Stomach smooth muscle (tissue), 2 donors: ENCODE measurements around the gene KCNC1.

Source experiments
- H3K27ac ChIP-seq: one replicate; pipeline ENCODE4 v1.7.0; 2013; ENCODE audit warnings: mild to moderate bottlenecking, low read length, inconsistent platforms
- H3K27me3 ChIP-seq, 2 donors: one replicate each; pipeline ENCODE4 v1.7.0; 2013; ENCODE audit warnings: low read length in 2 of 2; ENCODE audit not compliant: insufficient read depth in 2 of 2, control insufficient read depth in 1 of 2
- H3K36me3 ChIP-seq, 2 donors: one replicate each; pipeline ENCODE4 v1.7.0; 2013; ENCODE audit warnings: low read length in 2 of 2; ENCODE audit not compliant: control insufficient read depth in 2 of 2, insufficient read depth in 2 of 2
- H3K4me1 ChIP-seq: one replicate; pipeline ENCODE4 v1.7.0; 2013; ENCODE audit warnings: low read length; ENCODE audit not compliant: control insufficient read depth, insufficient read depth
- H3K4me3 ChIP-seq, 2 donors: one replicate each; pipeline ENCODE4 v1.7.0; 2013; ENCODE audit warnings: low read length in 2 of 2
- H3K9ac ChIP-seq, 2 donors: one replicate each; pipeline ENCODE4 v1.7.0; 2013; ENCODE audit warnings: low read length in 2 of 2, mild to moderate bottlenecking in 1 of 2
- H3K9me3 ChIP-seq, 2 donors: one replicate each; pipeline ENCODE4 v1.7.0; 2013; ENCODE audit warnings: low read length in 2 of 2; ENCODE audit not compliant: control insufficient read depth in 2 of 2
- donor health status: healthy.
- donor health status: Pancreatic carcinoma.

KCNC1 gene

GRCh38 chr11:17739945-17740338 lies 5.4 kb downstream of the KCNC1 start:
- no peak overlapping the region for H3K4me3 ChIP-seq

GRCh38 chr11:17740649-17741235 lies 6.2 kb downstream of the KCNC1 start:
- Histone ChIP-seq H3K36me3 (no peaks in the 10 kb centered on the region), H3K27me3 (peaks cover 60 to 67% of the 10 kb centered on the region in 2 donors), H3K27ac (no peak overlapping the region), H3K4me3 (no peak overlapping the region), H3K9ac (no peak overlapping the region), H3K4me1 (peaks cover 5% of the 10 kb centered on the region), H3K9me3 (no peaks in the 10 kb centered on the region)

More at GRCh38 chr11:17739945-17740338, 5.4 kb downstream of the KCNC1 start:
- H3K9ac ChIP-seq, result no peak overlapping the region
- no peaks in the 10 kb centered on the region for H3K36me3 ChIP-seq
- H3K27ac ChIP-seq, result no peak overlapping the region
- H3K4me1 ChIP-seq, result peaks cover 11% of the 10 kb centered on the region
- peaks cover 62 to 64% of the 10 kb centered on the region in 2 donors for H3K27me3 ChIP-seq
- H3K9me3 ChIP-seq, result no peaks in the 10 kb centered on the region

- H3K36me3 ChIP-seq, result no peaks in the 10 kb centered on the region
- H3K4me3 ChIP-seq, result no peak overlapping the region
- H3K27me3 ChIP-seq, result peaks cover 53 to 61% of the 10 kb centered on the region in 2 donors
- H3K9ac ChIP-seq, result no peak overlapping the region
- no peak overlapping the region for H3K27ac ChIP-seq
- no peaks in the 10 kb centered on the region for H3K4me1 ChIP-seq
- no peaks in the 10 kb centered on the region for H3K9me3 ChIP-seq
Measured at GRCh38 chr11:17741487-17741886, 6.9 kb downstream of the KCNC1 start.

GRCh38 chr11:17742019-17742418 lies 7.4 kb downstream of the KCNC1 start:
- peaks cover 47 to 60% of the 10 kb centered on the region in 2 donors for H3K27me3 ChIP-seq
- no peak overlapping the region for H3K9ac ChIP-seq

GRCh38 chr11:17743026-17743807 lies 8.6 kb downstream of the KCNC1 start:
- Histone ChIP-seq H3K27me3 (peaks cover 36 to 54% of the 10 kb centered on the region in 2 donors), H3K9me3 (no peaks in the 10 kb centered on the region), H3K4me3 (no peak overlapping the region), H3K36me3 (no peaks in the 10 kb centered on the region), H3K9ac (no peak overlapping the region), H3K4me1 (no peaks in the 10 kb centered on the region), H3K27ac (no peak overlapping the region)

More at GRCh38 chr11:17742019-17742418, 7.4 kb downstream of the KCNC1 start:
- H3K9me3 ChIP-seq, result no peaks in the 10 kb centered on the region
- no peaks in the 10 kb centered on the region for H3K36me3 ChIP-seq
- no peak overlapping the region for H3K4me3 ChIP-seq
- H3K27ac ChIP-seq, result no peak overlapping the region
- H3K4me1 ChIP-seq, result no peaks in the 10 kb centered on the region

GRCh38 chr11:17743808-17744119 lies 9.2 kb downstream of the KCNC1 start:
- no peak overlapping the region for H3K27ac ChIP-seq
- no peak overlapping the region for H3K9ac ChIP-seq
- H3K4me3 ChIP-seq, result no peak overlapping the region
- no peaks in the 10 kb centered on the region for H3K9me3 ChIP-seq
- no peaks in the 10 kb centered on the region for H3K4me1 ChIP-seq
- H3K27me3 ChIP-seq, result peaks cover 30 to 49% of the 10 kb centered on the region in 2 donors
- no peaks in the 10 kb centered on the region for H3K36me3 ChIP-seq

- Histone ChIP-seq H3K36me3 (no peaks in the 10 kb centered on the region), H3K27me3 (peaks cover 24 to 43% of the 10 kb centered on the region in 2 donors), H3K27ac (no peak overlapping the region), H3K4me3 (no peak overlapping the region), H3K4me1 (no peaks in the 10 kb centered on the region), H3K9me3 (no peaks in the 10 kb centered on the region), H3K9ac (no peak overlapping the region)
Measured at GRCh38 chr11:17744151-17744940, 9.8 kb downstream of the KCNC1 start.

GRCh38 chr11:17745023-17745772 lies 10.6 kb downstream of the KCNC1 start:
- no peak overlapping the region for H3K9ac ChIP-seq
- no peaks in the 10 kb centered on the region for H3K36me3 ChIP-seq
- H3K9me3 ChIP-seq, result no peaks in the 10 kb centered on the region
- no peaks in the 10 kb centered on the region for H3K4me1 ChIP-seq
- no peak overlapping the region for H3K4me3 ChIP-seq
- H3K27ac ChIP-seq, result no peak overlapping the region
- H3K27me3 ChIP-seq, result peaks cover 16 to 35% of the 10 kb centered on the region in 2 donors

- Histone ChIP-seq H3K27me3 (peaks cover 9 to 27% of the 10 kb centered on the region in 2 donors), H3K27ac (no peak overlapping the region), H3K9ac (no peak overlapping the region), H3K4me1 (no peaks in the 10 kb centered on the region), H3K36me3 (no peaks in the 10 kb centered on the region), H3K4me3 (no peak overlapping the region), H3K9me3 (no peaks in the 10 kb centered on the region)
Measured at GRCh38 chr11:17746096-17746495, 11.5 kb downstream of the KCNC1 start.

GRCh38 chr11:17747131-17747955 lies 12.8 kb downstream of the KCNC1 start:
- no peak overlapping the region for H3K4me3 ChIP-seq
- H3K4me1 ChIP-seq, result no peaks in the 10 kb centered on the region
- no peaks in the 10 kb centered on the region for H3K9me3 ChIP-seq
- H3K36me3 ChIP-seq, result no peaks in the 10 kb centered on the region
- no peak overlapping the region for H3K27ac ChIP-seq
- peaks cover 1 to 20% of the 10 kb centered on the region in 2 donors for H3K27me3 ChIP-seq
- H3K9ac ChIP-seq, result no peak overlapping the region
